D341Med (cell line): ENCODE measurements around the gene SIK2.
"Not testable (repeated sequence)": the region's sequence is repeated elsewhere in the genome, so short reads cannot be mapped to it uniquely, and the experiment has no call there.

Experiments
- DNase-seq: peaks from one replicate; pipeline ENCODE4 v3.0.0; 2012; ENCODE audit warnings: low spot score

SIK2 gene

GRCh38 chr11:111624608-111625007 is 22.4 kb downstream of the SIK2 start:
- no peak for DNase-seq

GRCh38 chr11:111627591-111627990 is 25.3 kb downstream of the SIK2 start:
- DNase-seq, result no peak

GRCh38 chr11:111629499-111629898 is 27.2 kb downstream of the SIK2 start:
- no peak for DNase-seq

GRCh38 chr11:111631024-111631665 is 28.9 kb downstream of the SIK2 start:
- DNase-seq, result no peak

DNA sequence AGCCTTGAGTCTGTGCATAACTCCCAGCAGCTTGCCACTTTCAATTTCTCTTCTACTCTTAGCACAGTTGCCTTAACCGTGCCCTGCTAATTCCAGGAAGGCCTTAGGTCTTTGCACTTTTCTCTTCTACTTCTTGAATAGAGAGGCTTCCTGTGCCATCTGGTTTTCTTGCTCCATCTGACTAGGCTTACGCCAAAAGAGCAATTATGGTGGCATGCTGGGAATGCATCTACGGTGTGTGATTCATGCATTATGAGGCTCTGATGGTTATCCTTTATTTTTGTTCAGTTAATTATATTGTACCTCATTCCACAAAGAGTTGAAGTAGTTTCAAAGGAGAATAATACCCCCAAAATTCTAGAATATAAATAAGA is 29.4 kb downstream of the SIK2 start:
- no peak for DNase-seq

- DNase-seq, result peak; percentile 40
Observed at GRCh38 chr11:111632516-111633220, 30.4 kb downstream of the SIK2 start.

DNA sequence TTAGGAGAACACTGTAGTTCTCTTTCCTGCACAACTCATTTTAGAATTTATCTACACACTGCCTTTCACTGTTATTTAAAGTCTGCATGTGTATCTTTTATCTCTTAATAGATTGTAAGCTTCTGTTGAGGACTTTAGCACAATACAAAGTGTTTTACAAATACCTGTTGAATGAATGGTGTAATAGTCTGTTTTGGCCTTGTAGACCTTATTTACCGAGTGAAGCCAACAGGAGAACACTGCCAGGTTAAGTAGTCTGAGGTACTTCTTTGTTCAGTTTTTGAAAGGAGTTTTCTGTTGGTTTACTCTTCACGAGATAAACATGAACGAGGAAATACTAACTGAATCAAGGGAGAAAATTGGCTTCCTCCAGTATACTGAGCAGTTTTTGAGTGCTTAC is 31.0 kb downstream of the SIK2 start:
- DNase-seq, result no peak

DNA sequence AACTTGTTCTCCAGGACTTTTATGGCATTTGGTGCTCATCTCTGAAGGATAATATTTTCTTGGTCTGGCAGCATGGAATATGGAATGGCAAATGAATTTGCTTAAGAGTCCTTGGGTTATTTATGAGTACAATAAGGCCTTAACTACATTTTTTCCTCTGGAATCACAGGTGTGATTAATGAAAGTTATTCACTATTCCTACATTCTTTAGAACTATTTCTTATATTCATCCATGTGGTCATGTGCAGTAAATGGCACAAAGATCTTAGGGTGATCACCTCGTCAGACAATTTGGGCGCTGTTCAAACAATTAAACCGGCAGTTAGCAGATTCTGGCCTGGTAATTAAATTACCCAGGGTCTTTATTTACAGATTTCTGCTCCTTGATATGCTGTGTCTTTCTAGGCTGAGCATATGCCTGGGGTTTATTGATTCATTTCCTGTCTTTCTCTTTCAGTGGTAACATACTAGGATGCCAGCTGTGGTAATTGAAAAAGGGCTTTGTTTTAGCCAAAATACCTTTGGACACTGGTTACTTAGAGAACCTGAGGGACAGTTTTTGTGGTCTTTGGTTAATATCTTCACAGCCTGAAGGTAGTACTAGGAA is 31.6 kb downstream of the SIK2 start:
- no peak for DNase-seq

- DNase-seq, result no peak
Observed at GRCh38 chr11:111634981-111635705, 32.9 kb downstream of the SIK2 start.

DNA sequence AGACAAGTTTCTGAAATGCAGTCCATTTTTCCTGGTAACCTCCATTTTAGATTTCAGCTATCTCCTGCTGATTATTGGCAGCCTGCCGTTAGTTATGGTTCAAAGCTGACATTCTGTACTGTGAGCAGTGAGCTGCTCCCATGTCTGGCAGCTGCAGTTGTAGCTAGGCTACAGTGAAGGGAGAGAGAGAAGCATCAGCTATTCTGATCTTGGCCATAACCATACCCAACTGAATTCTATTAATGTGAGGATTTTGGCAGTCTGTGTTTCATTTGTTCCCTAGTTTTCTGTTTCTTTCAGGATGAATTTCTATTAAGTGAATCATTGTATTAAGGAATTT is 33.4 kb downstream of the SIK2 start:
- DNase-seq, result no peak

- no peak for DNase-seq
Observed at GRCh38 chr11:111637885-111638284, 35.6 kb downstream of the SIK2 start.

- no peak for DNase-seq
Observed at GRCh38 chr11:111639226-111639925, 37.1 kb downstream of the SIK2 start.

- DNase-seq, result no peak
Observed at GRCh38 chr11:111641339-111642015, 39.2 kb downstream of the SIK2 start.

DNA sequence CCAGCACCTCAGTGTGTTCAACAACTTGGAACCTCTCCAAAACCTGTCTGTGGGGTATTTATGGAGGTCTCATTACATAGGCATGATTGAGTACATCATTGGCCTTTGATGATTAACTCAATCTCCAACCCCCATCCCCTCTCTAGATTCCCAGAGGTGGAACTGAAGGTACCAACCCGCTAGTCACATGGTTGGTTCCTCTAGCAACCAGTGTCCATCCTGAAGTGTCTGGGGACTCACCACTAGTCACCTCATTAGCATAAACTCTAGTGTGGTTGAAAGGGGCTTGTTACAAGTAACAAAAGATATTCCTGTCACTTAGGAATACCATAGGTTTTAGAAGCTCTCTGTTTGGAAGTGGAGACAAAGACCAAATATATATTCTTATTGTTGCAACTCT is 40.3 kb downstream of the SIK2 start:
- no peak for DNase-seq

DNA sequence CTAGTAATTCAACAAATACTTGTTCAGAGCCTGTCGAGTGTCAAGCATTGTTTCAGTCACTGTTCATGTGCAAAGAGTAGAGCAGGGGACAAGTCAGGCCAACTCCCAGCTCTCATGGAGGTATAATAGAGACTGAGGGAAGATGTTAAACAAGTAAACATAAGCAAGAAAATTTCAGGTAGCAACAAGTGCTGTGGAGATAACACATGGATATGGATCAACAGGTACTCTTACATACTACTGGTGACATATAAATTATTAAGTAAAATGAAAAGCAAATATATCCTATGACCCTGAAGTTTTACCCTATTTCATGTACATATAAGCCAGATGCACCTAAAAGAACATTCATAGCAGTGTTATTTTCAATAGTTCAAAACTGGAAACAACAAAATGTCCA is 42.7 kb downstream of the SIK2 start:
- DNase-seq, result no peak

DNA sequence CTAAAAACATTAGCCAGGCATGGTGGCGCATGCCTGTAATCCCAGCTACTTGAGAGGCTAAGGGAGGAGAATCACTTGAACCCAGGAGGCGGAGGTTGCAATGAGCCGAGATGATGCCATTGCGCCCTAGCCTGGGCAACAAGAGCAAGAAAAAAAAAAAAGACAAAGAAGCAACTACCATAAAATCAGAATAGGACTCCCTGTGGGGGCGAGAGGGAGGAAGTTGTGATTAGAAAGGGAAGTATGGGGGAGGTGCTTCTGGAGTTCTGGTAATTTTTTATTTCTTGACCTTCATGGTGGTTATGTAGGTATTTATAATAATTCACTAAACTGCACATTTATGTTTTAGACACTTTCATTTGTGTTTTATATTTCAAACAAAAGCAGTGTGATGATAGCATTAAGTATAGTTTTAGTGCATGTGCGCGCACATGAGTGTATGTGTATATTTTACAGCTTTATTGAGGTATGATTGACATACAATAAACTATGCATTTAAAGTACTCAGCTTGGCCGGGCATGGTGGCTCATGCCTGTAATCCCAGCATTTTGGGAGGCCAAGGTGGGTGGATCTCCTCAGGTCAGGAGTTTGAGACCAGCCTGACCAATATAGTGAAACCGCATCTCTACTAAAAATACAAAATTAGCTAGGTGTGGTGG is 43.5 kb downstream of the SIK2 start:
- no peak for DNase-seq

- not testable (repeated sequence) for DNase-seq
Observed at GRCh38 chr11:111651336-111651735, 49.1 kb downstream of the SIK2 start.

- no peak for DNase-seq
Observed at GRCh38 chr11:111652184-111652583, 49.9 kb downstream of the SIK2 start.

DNA sequence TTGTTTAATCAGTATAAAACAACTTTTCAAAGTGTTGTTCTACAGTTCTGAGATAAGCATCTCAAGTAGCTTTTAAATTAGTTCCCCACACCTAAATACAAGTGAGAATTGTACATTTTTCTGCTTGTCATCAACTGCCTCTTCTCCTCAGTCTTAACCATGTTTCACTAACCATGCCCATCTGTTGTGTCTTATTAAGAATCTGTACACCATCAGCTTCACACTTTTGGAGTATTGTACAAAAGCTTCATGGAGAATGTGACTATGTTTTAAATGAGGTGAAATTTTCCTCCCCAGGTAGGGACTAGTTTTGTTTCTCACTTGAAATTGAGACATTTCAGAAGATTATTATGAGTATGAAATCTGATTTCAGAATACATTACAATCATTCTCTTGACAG is 52.4 kb downstream of the SIK2 start:
- DNase-seq, result no peak

GRCh38 chr11:111655924-111656323 is 53.7 kb downstream of the SIK2 start:
- DNase-seq, result no peak

GRCh38 chr11:111657905-111658304 is 55.7 kb downstream of the SIK2 start:
- not testable (repeated sequence) for DNase-seq
